Measurements from ENCODE around the gene NR5A2. TPM values are rescaled to one million over a fixed set of nuclear protein-coding genes. Genes with fewer than 3 reads are reported as not detected.

NR5A2 gene
- total RNA-seq, 2 donors from 2014 or later: 0.62 to 1.7 TPM

- peaks cover 3% of the 10 kb centered on the region for H3K4me1 Mint-ChIP-seq
- 88 to 92% methylated on average over 4 to 5 of the region's 5 CpGs for WGBS, 2 experiments (ENCODE audit: insufficient coverage in 1 of 2, insufficient read length in 1 of 2)
- Histone ChIP-seq H3K36me3 (ENCODE audit: control insufficient read depth, insufficient read depth, low read length) (no peaks in the 10 kb centered on the region), H3K4me1 (ENCODE audit: control insufficient read depth, insufficient read depth, low read length) (no peaks in the 10 kb centered on the region), H3K27ac (ENCODE audit: low read depth, low read length) (no peak overlapping the region), H3K4me3 (ENCODE audit: low read length) (no peak overlapping the region), H3K9ac (ENCODE audit: extremely low read depth, low read length, poor library complexity, severe bottlenecking) (no peak overlapping the region), H3K27me3 (ENCODE audit: control insufficient read depth, insufficient read depth, low read length, poor library complexity, severe bottlenecking) (no peaks in the 10 kb centered on the region), H3K9me3 (ENCODE audit: control insufficient read depth, low read length) (no peaks in the 10 kb centered on the region)
- peak; percentile 75 for DNase-seq
- H3K4me3 Mint-ChIP-seq: no peak overlapping the region
- H3K27me3 Mint-ChIP-seq (ENCODE audit: insufficient read depth): no peaks in the 10 kb centered on the region
- H3K36me3 Mint-ChIP-seq (ENCODE audit: low read depth): no peaks in the 10 kb centered on the region
- H3K9me3 Mint-ChIP-seq: no peaks in the 10 kb centered on the region
- no peak overlapping the region for H3K27ac Mint-ChIP-seq
- TF ChIP-seq CTCF (conservative IDR thresholded peaks at IDR 0.05): peak; percentile 83
These were observed 63.0 kb downstream of the NR5A2 start for GRCh38 chr1:200090252-200091159.

- no peak overlapping the region for H3K4me3 Mint-ChIP-seq
- Histone ChIP-seq H3K27ac (ENCODE audit: low read depth, low read length) (no peak overlapping the region), H3K9me3 (ENCODE audit: control insufficient read depth, low read length) (no peaks in the 10 kb centered on the region), H3K4me3 (ENCODE audit: low read length) (no peak overlapping the region), H3K36me3 (ENCODE audit: control insufficient read depth, insufficient read depth, low read length) (no peaks in the 10 kb centered on the region), H3K27me3 (ENCODE audit: control insufficient read depth, insufficient read depth, low read length, poor library complexity, severe bottlenecking) (no peaks in the 10 kb centered on the region), H3K9ac (ENCODE audit: extremely low read depth, low read length, poor library complexity, severe bottlenecking) (no peak overlapping the region), H3K4me1 (ENCODE audit: control insufficient read depth, insufficient read depth, low read length) (no peaks in the 10 kb centered on the region)
- DNase-seq: no peak
- H3K36me3 Mint-ChIP-seq (ENCODE audit: low read depth): no peaks in the 10 kb centered on the region
- 83 to 91% methylated on average over 1 to 2 of the region's 2 CpGs for WGBS, 2 experiments (ENCODE audit: insufficient coverage in 1 of 2, insufficient read length in 1 of 2)
- no peaks in the 10 kb centered on the region for H3K9me3 Mint-ChIP-seq
- no peaks in the 10 kb centered on the region for H3K4me1 Mint-ChIP-seq
- TF ChIP-seq CTCF (conservative IDR thresholded peaks at IDR 0.05): no peak
- H3K27ac Mint-ChIP-seq: no peak overlapping the region
- H3K27me3 Mint-ChIP-seq (ENCODE audit: insufficient read depth): no peaks in the 10 kb centered on the region
These were observed 67.6 kb downstream of the NR5A2 start for GRCh38 chr1:200095057-200095577.

- H3K27me3 Mint-ChIP-seq (ENCODE audit: insufficient read depth): no peaks in the 10 kb centered on the region
- no peaks in the 10 kb centered on the region for H3K9me3 ChIP-seq (ENCODE audit: control insufficient read depth, low read length)
- H3K27me3 ChIP-seq (ENCODE audit: control insufficient read depth, insufficient read depth, low read length, poor library complexity, severe bottlenecking): no peaks in the 10 kb centered on the region
- no peak for DNase-seq
- no peaks in the 10 kb centered on the region for H3K4me1 ChIP-seq (ENCODE audit: control insufficient read depth, insufficient read depth, low read length)
- no peaks in the 10 kb centered on the region for H3K36me3 ChIP-seq (ENCODE audit: control insufficient read depth, insufficient read depth, low read length)
- H3K9ac ChIP-seq (ENCODE audit: extremely low read depth, low read length, poor library complexity, severe bottlenecking): no peak overlapping the region
- TF ChIP-seq CTCF (conservative IDR thresholded peaks at IDR 0.05): no peak
- H3K4me1 Mint-ChIP-seq: no peaks in the 10 kb centered on the region
- no peak overlapping the region for H3K27ac ChIP-seq (ENCODE audit: low read depth, low read length)
- H3K9me3 Mint-ChIP-seq: no peaks in the 10 kb centered on the region
- WGBS, 2 experiments (ENCODE audit: insufficient coverage in 1 of 2, insufficient read length in 1 of 2): 91% methylated on average over 3 of the region's 3 CpGs; no CpG with 5 or more reads in 1 of the 2 experiments
- H3K4me3 Mint-ChIP-seq: no peak overlapping the region
- no peaks in the 10 kb centered on the region for H3K36me3 Mint-ChIP-seq (ENCODE audit: low read depth)
- H3K4me3 ChIP-seq (ENCODE audit: low read length): no peak overlapping the region
- no peak overlapping the region for H3K27ac Mint-ChIP-seq
These were observed 69.3 kb downstream of the NR5A2 start for GRCh38 chr1:200096774-200097173.
